DOHH2 (cell line): ENCODE data around the gene DPYD.

Experiments
- CTCF ChIP-seq: fragments of 200-600 bp; sonication (generic); IDR thresholded peaks from one replicate; pipeline ENCODE4 v1.5.1; 2014; ENCODE audit warnings: antibody characterized with exemption, mild to moderate bottlenecking, low read depth, low read length; ENCODE audit not compliant: poor library complexity, severe bottlenecking
- EZH2phosphoT487 ChIP-seq: fragments of 200-600 bp; sonication (generic); IDR thresholded peaks from 2 replicates; pipeline ENCODE4 v1.6.1; 2017; ENCODE audit warnings: borderline replicate concordance, mild to moderate bottlenecking, antibody characterized with exemption, low read length, moderate library complexity, mixed read lengths

- no peak for TF ChIP-seq CTCF
- TF ChIP-seq EZH2phosphoT487, result no peak
Observed at GRCh38 chr1:97163591-97164275, 757.1 kb downstream of the DPYD start.
